Measurements from ENCODE around the gene DIPK1B. TPM values are rescaled to one million over a fixed set of nuclear protein-coding genes. Genes with fewer than 3 reads are reported as not detected.

Gene DIPK1B
- total RNA-seq, 1 experiment from 2014 or later, result not detected

- no TSS peak for BruUV-seq (replicated peaks)
- TF ChIP-seq CTCF (IDR thresholded peaks at IDR 0.05; ENCODE audit: unreplicated experiment), result no peak
- intact Hi-C loops (cut with micrococcal nuclease), result loop anchor here (5.0 kb wide), 1 partner anchor 51 kb away; no protein-coding TSS in a partner anchor
- Mint-ChIP-seq H3K27ac (ENCODE audit: low read depth, unreplicated experiment) (peak overlapping the region; percentile 49), H3K4me1 (ENCODE audit: insufficient read depth, unreplicated experiment) (peaks cover 24% of the 10 kb centered on the region), H3K36me3 (ENCODE audit: insufficient read depth, unreplicated experiment) (no peaks in the 10 kb centered on the region), H3K27me3 (ENCODE audit: insufficient read depth, unreplicated experiment) (no peaks in the 10 kb centered on the region), H3K4me3 (ENCODE audit: unreplicated experiment) (no peak overlapping the region), H3K9me3 (ENCODE audit: unreplicated experiment) (no peaks in the 10 kb centered on the region)
- POLR2A ChIA-PET, result interaction anchor here (0.6 to 3.7 kb wide), 5 partner anchors 30 to 147 kb away, joined by 3 to 44 read pairs (median 11); partner anchors contain the start of genes NOTCH1 and RABL6
- no peak for DNase-seq (ENCODE audit: unreplicated experiment)
- CTCF ChIA-PET, result interaction anchor here (1.0 to 1.2 kb wide), 4 partner anchors 9 to 205 kb away, joined by 3 to 6 read pairs (median 6); no protein-coding TSS in a partner anchor
These were observed 19.3 kb upstream of the DIPK1B start for GRCh38 chr9:136693135-136693489.

GRCh38 chr9:136693490-136694162, 18.7 kb upstream of the DIPK1B start:
- CTCF ChIA-PET, result interaction anchor here (0.6 to 1.3 kb wide), 9 partner anchors 10 to 206 kb away, joined by 3 to 6 read pairs (median 3); no protein-coding TSS in a partner anchor
- no peak overlapping the region for H3K4me3 Mint-ChIP-seq (ENCODE audit: unreplicated experiment)
- intact Hi-C loops (cut with micrococcal nuclease), result loop anchor here (2.0 to 5.0 kb wide), 3 partner anchors 27 to 205 kb away; no protein-coding TSS in a partner anchor

GRCh38 chr9:136694163-136694871, 18.1 kb upstream of the DIPK1B start:
- peak; percentile 62 for DNase-seq (ENCODE audit: unreplicated experiment)
- no TSS peak for BruUV-seq (replicated peaks)
- H3K4me1 Mint-ChIP-seq (ENCODE audit: insufficient read depth, unreplicated experiment), result peaks cover 24% of the 10 kb centered on the region
- peak; percentile 79 for TF ChIP-seq CTCF (IDR thresholded peaks at IDR 0.05; ENCODE audit: unreplicated experiment)
- H3K9me3 Mint-ChIP-seq (ENCODE audit: unreplicated experiment), result no peaks in the 10 kb centered on the region
- intact Hi-C loops (cut with micrococcal nuclease), result loop anchor here (2.0 to 5.0 kb wide), 3 partner anchors 26 to 206 kb away; no protein-coding TSS in a partner anchor
- peak overlapping the region; percentile 49 for H3K27ac Mint-ChIP-seq (ENCODE audit: low read depth, unreplicated experiment)
- ChIA-PET POLR2A (interaction anchor here (0.5 to 3.7 kb wide), 11 partner anchors 9 to 179 kb away, joined by 3 to 44 read pairs (median 3); no protein-coding TSS in a partner anchor), CTCF (interaction anchor here (0.5 to 1.7 kb wide), 13 partner anchors 12 to 562 kb away, joined by 3 to 6 read pairs (median 3); no protein-coding TSS in a partner anchor)
- no peak overlapping the region for H3K4me3 Mint-ChIP-seq (ENCODE audit: unreplicated experiment)
- H3K36me3 Mint-ChIP-seq (ENCODE audit: insufficient read depth, unreplicated experiment), result no peaks in the 10 kb centered on the region
- H3K27me3 Mint-ChIP-seq (ENCODE audit: insufficient read depth, unreplicated experiment), result no peaks in the 10 kb centered on the region

More at GRCh38 chr9:136693490-136694162, 18.7 kb upstream of the DIPK1B start:
- Mint-ChIP-seq H3K27me3 (ENCODE audit: insufficient read depth, unreplicated experiment) (no peaks in the 10 kb centered on the region), H3K27ac (ENCODE audit: low read depth, unreplicated experiment) (peak overlapping the region; percentile 49), H3K9me3 (ENCODE audit: unreplicated experiment) (no peaks in the 10 kb centered on the region), H3K36me3 (ENCODE audit: insufficient read depth, unreplicated experiment) (no peaks in the 10 kb centered on the region), H3K4me1 (ENCODE audit: insufficient read depth, unreplicated experiment) (peaks cover 24% of the 10 kb centered on the region)
- DNase-seq (ENCODE audit: unreplicated experiment), result peak; percentile 89
- POLR2A ChIA-PET, result interaction anchor here (0.5 to 3.7 kb wide), 14 partner anchors 10 to 178 kb away, joined by 3 to 44 read pairs (median 3); partner anchors contain the start of genes NOTCH1 and RABL6
- TF ChIP-seq CTCF (IDR thresholded peaks at IDR 0.05; ENCODE audit: unreplicated experiment), result no peak
- no TSS peak for BruUV-seq (replicated peaks)

GRCh38 chr9:136694872-136695247, 17.5 kb upstream of the DIPK1B start:
- intact Hi-C loops (cut with micrococcal nuclease), result loop anchor here (2.0 to 5.0 kb wide), 3 partner anchors 26 to 206 kb away; no protein-coding TSS in a partner anchor
- CTCF ChIA-PET, result interaction anchor here (0.5 to 1.7 kb wide), 7 partner anchors 30 to 562 kb away, joined by 3 to 6 read pairs (median 3); no protein-coding TSS in a partner anchor
- no peaks in the 10 kb centered on the region for H3K36me3 Mint-ChIP-seq (ENCODE audit: insufficient read depth, unreplicated experiment)

More at GRCh38 chr9:136694872-136695247, 17.5 kb upstream of the DIPK1B start:
- Mint-ChIP-seq H3K4me3 (ENCODE audit: unreplicated experiment) (no peak overlapping the region), H3K4me1 (ENCODE audit: insufficient read depth, unreplicated experiment) (peaks cover 24% of the 10 kb centered on the region), H3K27me3 (ENCODE audit: insufficient read depth, unreplicated experiment) (no peaks in the 10 kb centered on the region), H3K9me3 (ENCODE audit: unreplicated experiment) (no peaks in the 10 kb centered on the region), H3K27ac (ENCODE audit: low read depth, unreplicated experiment) (peak overlapping the region; percentile 70)
- BruUV-seq (replicated peaks), result no TSS peak
- DNase-seq (ENCODE audit: unreplicated experiment), result no peak
- POLR2A ChIA-PET, result interaction anchor here (0.6 to 3.7 kb wide), 7 partner anchors 9 to 77 kb away, joined by 3 to 44 read pairs (median 4); no protein-coding TSS in a partner anchor
- TF ChIP-seq CTCF (IDR thresholded peaks at IDR 0.05; ENCODE audit: unreplicated experiment), result no peak

Measured in MCF 10A (cell line).